HEK293 (cell line): ENCODE data around the gene SCG3.
A peak's percentile ranks its signal among the peaks of the same experiment; 100 is the strongest.

Experiments
- CTCF ChIA-PET: fragments of 350-600 bp; formaldehyde crosslinking; extraction: SDS; loops from one replicate; lab custom pipeline; 2021; ENCODE audit warnings: antibody characterized with exemption; lab: Yijun Ruan, JAX
- POLR2A ChIA-PET: fragments of 300-600 bp; formaldehyde crosslinking; extraction: SDS; loops from one replicate; lab custom pipeline; 2020; ENCODE audit warnings: antibody characterized with exemption, inconsistent platforms; lab: Yijun Ruan, JAX
- H3K27ac ChIP-seq: fragments of 200-500 bp; sonication (Bioruptor generic); 2 replicates; pipeline ENCODE4 v1.5.1; 2014; ENCODE audit warnings: low read depth, low read length, control low read depth, inconsistent platforms; ENCODE audit errors: extremely low read depth
- H3K36me3 ChIP-seq, 2 experiments: fragments of 200-500 bp in 1 of 2; sonication (Bioruptor generic) in 1 of 2; 1 replicate in 1 of 2; 2 replicates in 1 of 2; pipeline ENCODE4 v1.5.1; 2014 to 2017; ENCODE audit warnings: inconsistent platforms in 2 of 2, low read length in 2 of 2; ENCODE audit not compliant: control insufficient read depth in 2 of 2, insufficient read depth in 1 of 2
- H3K4me1 ChIP-seq: fragments of 200-500 bp; sonication (Bioruptor generic); 2 replicates; pipeline ENCODE4 v1.5.1; 2014; ENCODE audit warnings: mild to moderate bottlenecking, low read length, inconsistent platforms; ENCODE audit not compliant: control insufficient read depth, insufficient read depth
- H3K4me3 ChIP-seq: 2 replicates; pipeline ENCODE4 v1.5.1; 2011; ENCODE audit warnings: low read depth, mild to moderate bottlenecking, control low read depth, low read length, moderate library complexity
- H3K9me3 ChIP-seq: fragments of 200-500 bp; sonication (Bioruptor generic); 2 replicates; pipeline ENCODE4 v1.5.1; 2014; ENCODE audit warnings: low read depth, low read length, inconsistent platforms; ENCODE audit not compliant: control insufficient read depth, insufficient read depth
- IKZF3 ChIP-seq: fragments of 450-650 bp; IDR thresholded peaks from 2 replicates; pipeline ENCODE4 v1.5.0; 2018; ENCODE audit warnings: missing biosample characterization, mild to moderate bottlenecking, missing genetic modification characterization, moderate library complexity
- SALL2 ChIP-seq: fragments of 450-650 bp; formaldehyde crosslinking; IDR thresholded peaks from 2 replicates; pipeline ENCODE4 v1.5.0; 2017; ENCODE audit warnings: missing biosample characterization, mild to moderate bottlenecking, missing genetic modification characterization, borderline replicate concordance
- WT1 ChIP-seq: fragments of 450-650 bp; formaldehyde crosslinking; IDR thresholded peaks from 2 replicates; pipeline ENCODE4 v1.5.1; 2016; ENCODE audit warnings: missing biosample characterization, missing genetic modification characterization
- ZFHX2 ChIP-seq: fragments of 450-650 bp; formaldehyde crosslinking; conservative IDR thresholded peaks from 2 replicates; pipeline ENCODE4 v1.5.1; 2016; ENCODE audit warnings: missing biosample characterization, missing genetic modification characterization
- ZFP37 ChIP-seq: fragments of 450-650 bp; formaldehyde crosslinking; IDR thresholded peaks from 2 replicates; pipeline ENCODE4 v1.5.1; 2016; ENCODE audit warnings: missing biosample characterization, missing genetic modification characterization
- ZNF132 ChIP-seq: fragments of 450-650 bp; formaldehyde crosslinking; IDR thresholded peaks from 2 replicates; pipeline ENCODE4 v1.5.1; 2017; ENCODE audit warnings: missing biosample characterization, missing genetic modification characterization, borderline replicate concordance
- ZNF292 ChIP-seq: fragments of 450-650 bp; formaldehyde crosslinking; IDR thresholded peaks from 2 replicates; pipeline ENCODE4 v1.5.1; 2016; ENCODE audit warnings: low read depth, missing biosample characterization, missing genetic modification characterization, borderline replicate concordance
- ZNF677 ChIP-seq: fragments of 450-650 bp; IDR thresholded peaks from 2 replicates; pipeline ENCODE4 v1.5.0; 2018; ENCODE audit warnings: missing biosample characterization, mild to moderate bottlenecking, missing genetic modification characterization, moderate library complexity
- ZNF747 ChIP-seq: fragments of 450-650 bp; formaldehyde crosslinking; IDR thresholded peaks from 2 replicates; pipeline ENCODE4 v1.5.1; 2016; ENCODE audit warnings: missing biosample characterization, missing genetic modification characterization
- ZNF768 ChIP-seq: fragments of 450-650 bp; formaldehyde crosslinking; IDR thresholded peaks from 2 replicates; pipeline ENCODE4 v1.5.1; 2018; ENCODE audit warnings: missing biosample characterization, mild to moderate bottlenecking, missing genetic modification characterization
- ZNF777 ChIP-seq: fragments of 450-650 bp; formaldehyde crosslinking; IDR thresholded peaks from 2 replicates; pipeline ENCODE4 v1.5.1; 2017; ENCODE audit warnings: missing biosample characterization, missing genetic modification characterization, borderline replicate concordance
- ZSCAN16 ChIP-seq: fragments of 450-650 bp; formaldehyde crosslinking; IDR thresholded peaks from 2 replicates; pipeline ENCODE4 v1.5.1; 2016; ENCODE audit warnings: missing biosample characterization, missing genetic modification characterization
- TF ChIP-seq, protein P1 (sequence below): fragments of 450-650 bp; formaldehyde crosslinking; IDR thresholded peaks from 2 replicates; pipeline ENCODE4 v1.5.1; 2016; ENCODE audit warnings: missing biosample characterization, missing genetic modification characterization
- TF ChIP-seq, protein P2 (sequence below): fragments of 450-650 bp; formaldehyde crosslinking; IDR thresholded peaks from 2 replicates; pipeline ENCODE4 v1.5.1; 2016; ENCODE audit warnings: missing biosample characterization, missing genetic modification characterization
- TF ChIP-seq, protein P3 (sequence below): fragments of 450-650 bp; formaldehyde crosslinking; IDR thresholded peaks from 2 replicates; pipeline ENCODE4 v1.5.1; 2016; ENCODE audit warnings: missing biosample characterization, missing genetic modification characterization
- TF ChIP-seq, protein P4 (sequence below): fragments of 450-650 bp; IDR thresholded peaks from 2 replicates; pipeline ENCODE4 v1.5.1; 2018; ENCODE audit warnings: missing biosample characterization, missing genetic modification characterization
- TF ChIP-seq, protein P5 (sequence below): fragments of 450-650 bp; formaldehyde crosslinking; IDR thresholded peaks from 2 replicates; pipeline ENCODE4 v1.5.1; 2016; ENCODE audit warnings: missing biosample characterization, missing genetic modification characterization
- TF ChIP-seq, protein P6 (sequence below): fragments of 450-650 bp; formaldehyde crosslinking; IDR thresholded peaks from 2 replicates; pipeline ENCODE4 v1.5.1; 2016; ENCODE audit warnings: missing biosample characterization, missing genetic modification characterization, borderline replicate concordance
- TF ChIP-seq, protein P7 (sequence below): fragments of 450-650 bp; formaldehyde crosslinking; IDR thresholded peaks from 2 replicates; pipeline ENCODE4 v1.5.1; 2016; ENCODE audit warnings: missing biosample characterization, missing genetic modification characterization

SCG3 gene

DNA sequence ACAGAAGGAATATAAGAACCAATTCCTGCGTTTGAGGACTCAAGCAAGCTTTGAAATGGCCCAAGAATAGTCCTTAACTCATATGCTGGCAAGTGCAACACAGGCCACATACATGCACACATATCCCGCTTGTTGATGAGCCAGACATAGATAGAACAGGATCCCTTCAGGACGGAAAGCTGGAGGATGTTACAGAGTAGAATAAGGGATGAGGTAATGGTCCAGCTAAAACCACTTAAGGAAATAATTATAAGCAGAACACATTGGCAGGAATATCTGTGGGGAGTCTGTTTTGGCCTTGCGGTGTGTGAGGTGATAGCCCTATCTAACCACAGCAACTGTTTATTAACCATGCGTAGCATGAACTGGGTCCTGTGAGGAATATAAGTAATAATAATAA lies 25.0 kb downstream of the SCG3 start:
- Histone ChIP-seq H3K4me1 (no peaks in the 10 kb centered on the region), H3K27ac (no peak overlapping the region), H3K9me3 (no peaks in the 10 kb centered on the region), H3K4me3 (no peak overlapping the region), H3K36me3 (no peaks in the 10 kb centered on the region)
- TF ChIP-seq ZNF677 (tag by site-specific recombination) (no peak), ZFP37 (no peak), SALL2 (tag by site-specific recombination) (no peak), ZNF132 (tag by site-specific recombination) (no peak), ZFHX2 (no peak)
- TF ChIP-seq, protein P1, sequence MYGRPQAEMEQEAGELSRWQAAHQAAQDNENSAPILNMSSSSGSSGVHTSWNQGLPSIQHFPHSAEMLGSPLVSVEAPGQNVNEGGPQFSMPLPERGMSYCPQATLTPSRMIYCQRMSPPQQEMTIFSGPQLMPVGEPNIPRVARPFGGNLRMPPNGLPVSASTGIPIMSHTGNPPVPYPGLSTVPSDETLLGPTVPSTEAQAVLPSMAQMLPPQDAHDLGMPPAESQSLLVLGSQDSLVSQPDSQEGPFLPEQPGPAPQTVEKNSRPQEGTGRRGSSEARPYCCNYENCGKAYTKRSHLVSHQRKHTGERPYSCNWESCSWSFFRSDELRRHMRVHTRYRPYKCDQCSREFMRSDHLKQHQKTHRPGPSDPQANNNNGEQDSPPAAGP (tag by site-specific recombination): no peak
- TF ChIP-seq, protein P2, sequence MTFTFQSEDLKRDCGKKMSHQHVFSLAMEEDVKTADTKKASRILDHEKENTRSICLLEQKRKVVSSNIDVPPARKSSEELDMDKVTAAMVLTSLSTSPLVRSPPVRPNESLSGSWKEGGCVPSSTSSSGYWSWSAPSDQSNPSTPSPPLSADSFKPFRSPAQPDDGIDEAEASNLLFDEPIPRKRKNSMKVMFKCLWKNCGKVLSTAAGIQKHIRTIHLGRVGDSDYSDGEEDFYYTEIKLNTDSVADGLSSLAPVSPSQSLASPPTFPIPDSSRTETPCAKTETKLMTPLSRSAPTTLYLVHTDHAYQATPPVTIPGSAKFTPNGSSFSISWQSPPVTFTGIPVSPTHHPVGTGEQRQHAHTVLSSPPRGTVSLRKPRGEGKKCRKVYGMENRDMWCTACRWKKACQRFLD: no peak
- TF ChIP-seq, protein P3, sequence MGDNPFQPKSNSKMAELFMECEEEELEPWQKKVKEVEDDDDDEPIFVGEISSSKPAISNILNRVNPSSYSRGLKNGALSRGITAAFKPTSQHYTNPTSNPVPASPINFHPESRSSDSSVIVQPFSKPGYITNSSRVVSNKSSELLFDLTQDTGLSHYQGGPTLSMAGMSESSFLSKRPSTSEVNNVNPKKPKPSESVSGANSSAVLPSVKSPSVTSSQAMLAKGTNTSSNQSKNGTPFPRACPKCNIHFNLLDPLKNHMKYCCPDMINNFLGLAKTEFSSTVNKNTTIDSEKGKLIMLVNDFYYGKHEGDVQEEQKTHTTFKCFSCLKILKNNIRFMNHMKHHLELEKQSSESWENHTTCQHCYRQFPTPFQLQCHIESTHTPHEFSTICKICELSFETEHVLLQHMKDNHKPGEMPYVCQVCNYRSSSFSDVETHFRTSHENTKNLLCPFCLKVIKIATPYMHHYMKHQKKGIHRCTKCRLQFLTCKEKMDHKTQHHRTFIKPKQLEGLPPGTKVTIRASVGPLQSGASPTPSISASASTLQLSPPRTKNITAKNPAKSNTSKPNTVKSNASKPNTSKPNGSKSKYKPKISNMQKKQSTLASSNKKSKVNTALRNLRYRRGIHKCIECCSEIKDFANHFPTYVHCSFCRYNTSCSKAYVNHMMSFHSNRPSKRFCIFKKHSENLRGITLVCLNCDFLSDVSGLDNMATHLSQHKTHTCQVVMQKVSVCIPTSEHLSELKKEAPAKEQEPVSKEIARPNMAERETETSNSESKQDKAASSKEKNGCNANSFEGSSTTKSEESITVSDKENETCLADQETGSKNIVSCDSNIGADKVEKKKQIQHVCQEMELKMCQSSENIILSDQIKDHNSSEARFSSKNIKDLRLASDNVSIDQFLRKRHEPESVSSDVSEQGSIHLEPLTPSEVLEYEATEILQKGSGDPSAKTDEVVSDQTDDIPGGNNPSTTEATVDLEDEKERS (tag by site-specific recombination): no peak
- POLR2A ChIA-PET: no interaction called here
- CTCF ChIA-PET: no interaction called here

DNA sequence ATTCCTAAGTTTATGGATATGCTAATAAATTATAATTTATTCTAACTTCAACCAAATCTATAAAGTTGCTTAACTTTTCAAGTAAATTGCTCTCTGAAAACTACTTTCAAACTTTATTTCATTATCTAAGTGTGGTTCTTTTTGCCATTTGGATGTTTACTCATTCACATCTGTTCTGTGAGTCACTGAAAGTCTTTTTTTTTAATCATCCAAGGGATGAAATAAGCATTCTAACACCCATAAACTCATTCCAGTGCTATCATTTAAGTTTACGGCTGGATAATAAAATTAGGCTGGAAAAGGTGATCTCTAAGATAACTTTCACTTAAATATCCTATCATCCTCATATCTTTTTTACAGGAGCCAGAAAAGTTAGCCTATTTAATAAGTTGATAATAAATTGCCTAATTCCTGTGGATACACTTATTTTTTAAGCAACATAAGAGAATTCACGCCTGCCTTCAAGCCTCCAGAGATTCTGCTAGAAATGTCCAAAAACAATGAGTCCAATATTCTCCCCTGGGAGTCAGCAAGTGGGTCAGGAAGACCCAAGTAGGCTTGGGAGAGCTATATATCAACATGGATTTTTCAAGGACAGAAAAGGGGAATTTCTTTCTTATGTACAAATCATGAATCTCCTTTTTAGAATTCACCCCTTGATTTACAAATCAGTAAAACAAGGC lies 25.8 kb downstream of the SCG3 start:
- Histone ChIP-seq H3K4me1 (no peaks in the 10 kb centered on the region), H3K9me3 (no peaks in the 10 kb centered on the region), H3K36me3 (no peaks in the 10 kb centered on the region)
- TF ChIP-seq, protein P4, sequence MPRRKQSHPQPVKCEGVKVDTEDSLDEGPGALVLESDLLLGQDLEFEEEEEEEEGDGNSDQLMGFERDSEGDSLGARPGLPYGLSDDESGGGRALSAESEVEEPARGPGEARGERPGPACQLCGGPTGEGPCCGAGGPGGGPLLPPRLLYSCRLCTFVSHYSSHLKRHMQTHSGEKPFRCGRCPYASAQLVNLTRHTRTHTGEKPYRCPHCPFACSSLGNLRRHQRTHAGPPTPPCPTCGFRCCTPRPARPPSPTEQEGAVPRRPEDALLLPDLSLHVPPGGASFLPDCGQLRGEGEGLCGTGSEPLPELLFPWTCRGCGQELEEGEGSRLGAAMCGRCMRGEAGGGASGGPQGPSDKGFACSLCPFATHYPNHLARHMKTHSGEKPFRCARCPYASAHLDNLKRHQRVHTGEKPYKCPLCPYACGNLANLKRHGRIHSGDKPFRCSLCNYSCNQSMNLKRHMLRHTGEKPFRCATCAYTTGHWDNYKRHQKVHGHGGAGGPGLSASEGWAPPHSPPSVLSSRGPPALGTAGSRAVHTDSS (tag by site-specific recombination): no peak
- TF ChIP-seq, protein P5, sequence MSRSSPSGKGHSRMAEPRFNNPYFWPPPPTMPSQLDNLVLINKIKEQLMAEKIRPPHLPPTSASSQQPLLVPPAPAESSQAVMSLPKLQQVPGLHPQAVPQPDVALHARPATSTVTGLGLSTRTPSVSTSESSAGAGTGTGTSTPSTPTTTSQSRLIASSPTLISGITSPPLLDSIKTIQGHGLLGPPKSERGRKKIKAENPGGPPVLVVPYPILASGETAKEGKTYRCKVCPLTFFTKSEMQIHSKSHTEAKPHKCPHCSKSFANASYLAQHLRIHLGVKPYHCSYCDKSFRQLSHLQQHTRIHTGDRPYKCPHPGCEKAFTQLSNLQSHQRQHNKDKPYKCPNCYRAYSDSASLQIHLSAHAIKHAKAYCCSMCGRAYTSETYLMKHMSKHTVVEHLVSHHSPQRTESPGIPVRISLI (tag by site-specific recombination): 0 out of 2 replicates have a peak, but pooled peaks have one; percentile 22
- TF ChIP-seq, all 188 proteins: peak for 1
- CTCF ChIA-PET: no interaction called here
- no peak overlapping the region for H3K27ac ChIP-seq
- no peak overlapping the region for H3K4me3 ChIP-seq
- POLR2A ChIA-PET: no interaction called here

DNA sequence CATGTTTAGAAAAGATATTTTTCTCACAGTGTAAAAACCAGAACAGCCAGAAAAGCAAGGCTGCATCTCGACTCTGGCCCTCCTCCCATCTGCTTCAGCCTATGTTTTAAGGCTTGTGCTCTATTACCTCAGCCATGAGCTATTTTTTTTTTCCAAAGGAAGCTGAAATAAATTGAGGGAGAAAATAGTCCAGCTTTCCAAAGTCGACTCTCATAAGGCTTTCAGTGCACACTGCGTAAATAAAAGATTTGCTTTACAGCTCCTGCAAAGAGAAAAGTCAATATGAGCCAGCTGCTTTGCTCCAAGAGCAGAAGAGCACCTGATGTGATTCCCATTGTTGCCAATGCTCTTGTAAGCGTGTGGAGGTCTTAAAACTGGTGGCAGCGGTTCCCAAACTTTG lies 26.7 kb downstream of the SCG3 start:
- ChIA-PET POLR2A (no interaction called here), CTCF (interaction anchor here (1.0 kb wide), 1 partner anchor 58 kb away, joined by 3 read pairs; no protein-coding TSS in a partner anchor)
- H3K9me3 ChIP-seq: no peaks in the 10 kb centered on the region
- no peak overlapping the region for H3K4me3 ChIP-seq
- no peaks in the 10 kb centered on the region for H3K36me3 ChIP-seq
- no peak overlapping the region for H3K27ac ChIP-seq
- no peaks in the 10 kb centered on the region for H3K4me1 ChIP-seq
- TF ChIP-seq ZNF768 (tag by site-specific recombination) (no peak), ZNF292 (tag by site-specific recombination) (no peak), IKZF3 (no peak), WT1 (no peak), ZNF747 (tag by site-specific recombination) (no peak), ZSCAN16 (tag by site-specific recombination) (no peak), ZNF777 (tag by site-specific recombination) (no peak)
- TF ChIP-seq, protein P6, sequence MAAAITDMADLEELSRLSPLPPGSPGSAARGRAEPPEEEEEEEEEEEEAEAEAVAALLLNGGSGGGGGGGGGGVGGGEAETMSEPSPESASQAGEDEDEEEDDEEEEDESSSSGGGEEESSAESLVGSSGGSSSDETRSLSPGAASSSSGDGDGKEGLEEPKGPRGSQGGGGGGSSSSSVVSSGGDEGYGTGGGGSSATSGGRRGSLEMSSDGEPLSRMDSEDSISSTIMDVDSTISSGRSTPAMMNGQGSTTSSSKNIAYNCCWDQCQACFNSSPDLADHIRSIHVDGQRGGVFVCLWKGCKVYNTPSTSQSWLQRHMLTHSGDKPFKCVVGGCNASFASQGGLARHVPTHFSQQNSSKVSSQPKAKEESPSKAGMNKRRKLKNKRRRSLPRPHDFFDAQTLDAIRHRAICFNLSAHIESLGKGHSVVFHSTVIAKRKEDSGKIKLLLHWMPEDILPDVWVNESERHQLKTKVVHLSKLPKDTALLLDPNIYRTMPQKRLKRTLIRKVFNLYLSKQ (tag by site-specific recombination): no peak
- TF ChIP-seq, protein P7, sequence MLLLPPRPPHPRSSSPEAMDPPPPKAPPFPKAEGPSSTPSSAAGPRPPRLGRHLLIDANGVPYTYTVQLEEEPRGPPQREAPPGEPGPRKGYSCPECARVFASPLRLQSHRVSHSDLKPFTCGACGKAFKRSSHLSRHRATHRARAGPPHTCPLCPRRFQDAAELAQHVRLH (tag by site-specific recombination): no peak
